Fibroblast of lung (primary cell): ENCODE results near the gene OPALIN.

Source experiments
- EZH2 ChIP-seq: IDR thresholded peaks from 2 replicates; pipeline ENCODE4 v1.5.1; 2012; ENCODE audit warnings: low read length, control low read depth, mild to moderate bottlenecking; ENCODE audit errors: missing control alignments
- TF ChIP-seq, protein P1 (sequence below), 2 donors: IDR thresholded peaks in 1 of 2; conservative IDR thresholded peaks in 1 of 2; 1 replicate in 1 of 2; 2 replicates in 1 of 2; pipeline ENCODE4 v1.5.1; 2011 to 2012; ENCODE audit warnings: low read length in 2 of 2, control low read depth in 1 of 2, inconsistent platforms in 1 of 2, low read depth in 1 of 2, mild to moderate bottlenecking in 1 of 2

DNA sequence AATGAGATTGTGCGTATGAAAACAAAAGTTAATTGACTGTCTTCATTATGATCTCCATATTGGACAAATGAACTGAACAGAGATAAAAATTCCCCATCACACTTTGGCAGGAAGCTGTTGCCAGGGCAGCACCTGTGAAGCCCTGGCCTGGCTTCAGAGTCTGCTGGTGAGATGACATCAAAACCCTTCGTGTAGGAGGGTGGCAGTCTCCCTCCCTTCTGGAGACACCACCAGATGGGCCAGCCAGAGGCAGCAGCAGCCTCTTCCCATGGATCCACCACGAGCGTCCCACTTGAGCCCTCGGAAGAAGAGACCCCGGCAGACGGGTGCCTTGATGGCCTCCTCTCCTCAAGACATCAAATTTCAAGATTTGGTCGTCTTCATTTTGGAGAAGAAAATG, 54.6 kb downstream of the OPALIN start, which contains the start of gene DNTT:
- TF ChIP-seq, protein P1, sequence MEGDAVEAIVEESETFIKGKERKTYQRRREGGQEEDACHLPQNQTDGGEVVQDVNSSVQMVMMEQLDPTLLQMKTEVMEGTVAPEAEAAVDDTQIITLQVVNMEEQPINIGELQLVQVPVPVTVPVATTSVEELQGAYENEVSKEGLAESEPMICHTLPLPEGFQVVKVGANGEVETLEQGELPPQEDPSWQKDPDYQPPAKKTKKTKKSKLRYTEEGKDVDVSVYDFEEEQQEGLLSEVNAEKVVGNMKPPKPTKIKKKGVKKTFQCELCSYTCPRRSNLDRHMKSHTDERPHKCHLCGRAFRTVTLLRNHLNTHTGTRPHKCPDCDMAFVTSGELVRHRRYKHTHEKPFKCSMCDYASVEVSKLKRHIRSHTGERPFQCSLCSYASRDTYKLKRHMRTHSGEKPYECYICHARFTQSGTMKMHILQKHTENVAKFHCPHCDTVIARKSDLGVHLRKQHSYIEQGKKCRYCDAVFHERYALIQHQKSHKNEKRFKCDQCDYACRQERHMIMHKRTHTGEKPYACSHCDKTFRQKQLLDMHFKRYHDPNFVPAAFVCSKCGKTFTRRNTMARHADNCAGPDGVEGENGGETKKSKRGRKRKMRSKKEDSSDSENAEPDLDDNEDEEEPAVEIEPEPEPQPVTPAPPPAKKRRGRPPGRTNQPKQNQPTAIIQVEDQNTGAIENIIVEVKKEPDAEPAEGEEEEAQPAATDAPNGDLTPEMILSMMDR (conservative IDR thresholded peaks at IDR 0.05 in 1 of 2, IDR thresholded peaks at IDR 0.05 in 1 of 2; ENCODE audit: low read depth in 1 of 2, low read length in 2 of 2): no peak
- TF ChIP-seq EZH2: no peak
